Natural killer cell (primary cell): ENCODE results near the gene SAMM50. TPM values are rescaled to one million over a fixed set of nuclear protein-coding genes. Genes with fewer than 3 reads are reported as not detected.

Source experiments
- ATAC-seq, 3 donors: fragments of 150-1000 bp in 2 of 3; fragments of 200-7000 bp in 1 of 3; cut with Tn5 transposase; 1 replicate in 1 of 3; 2 replicates in 2 of 3; pipeline ENCODE4 v1.10.0; 2021; ENCODE audit warnings: mild to moderate bottlenecking in 2 of 3, moderate library complexity in 2 of 3
- DNase-seq, 2 donors: peaks; one replicate each; pipeline versions ENCODE4 v3.0.0 to v3.0.0-alpha.2; 2013 to 2021; ENCODE audit warnings: mixed read lengths in 1 of 2
- H3K27ac ChIP-seq: one replicate; pipeline ENCODE4 v1.5.1; 2013; ENCODE audit warnings: mild to moderate bottlenecking, low read length
- H3K27me3 ChIP-seq: one replicate; pipeline ENCODE4 v1.6.1; 2013; ENCODE audit warnings: low read length; ENCODE audit not compliant: control insufficient read depth, insufficient read depth
- H3K36me3 ChIP-seq: one replicate; pipeline ENCODE4 v1.6.1; 2013; ENCODE audit warnings: low read length; ENCODE audit not compliant: control insufficient read depth, insufficient read depth
- H3K4me1 ChIP-seq: one replicate; pipeline ENCODE4 v1.6.1; 2013; ENCODE audit warnings: low read length; ENCODE audit not compliant: control insufficient read depth, insufficient read depth
- H3K4me3 ChIP-seq: one replicate; pipeline ENCODE4 v1.5.1; 2013; ENCODE audit warnings: low read length
- H3K9me3 ChIP-seq: one replicate; pipeline ENCODE4 v1.6.1; 2013; ENCODE audit warnings: low read length; ENCODE audit not compliant: control insufficient read depth, insufficient read depth
- H3K27ac Mint-ChIP-seq, 2 donors: one replicate each; pipeline ENCODE4 v1.8.0; 2022; ENCODE audit warnings: mild to moderate bottlenecking in 2 of 2, mixed read lengths in 2 of 2, moderate library complexity in 1 of 2
- H3K27me3 Mint-ChIP-seq, 2 donors: one replicate each; pipeline ENCODE4 v1.8.0; 2022; ENCODE audit warnings: low read depth in 2 of 2, mixed read lengths in 2 of 2
- H3K36me3 Mint-ChIP-seq: one replicate; pipeline ENCODE4 v1.8.0; 2022; ENCODE audit warnings: mixed read lengths
- H3K4me1 Mint-ChIP-seq, 2 donors: one replicate each; pipeline ENCODE4 v1.8.0; 2022; ENCODE audit warnings: mixed read lengths in 2 of 2
- H3K4me3 Mint-ChIP-seq: one replicate; pipeline ENCODE4 v1.8.0; 2022; ENCODE audit warnings: mild to moderate bottlenecking, moderate library complexity, mixed read lengths
- H3K9me3 Mint-ChIP-seq, 2 donors: one replicate each; pipeline ENCODE4 v1.8.0; 2022; ENCODE audit warnings: mixed read lengths in 2 of 2
- WGBS: methylation state at CpG from one replicate; pipeline ENCODE4 v1.1.7; 2013; ENCODE audit warnings: missing lambda C conversion rate; ENCODE audit not compliant: insufficient coverage; 5-methylcytosine and 5-hydroxymethylcytosine counted together
- intact Hi-C: fragments of 100-400 bp; cut with micrococcal nuclease; formaldehyde crosslinking; loops from one replicate; pipeline ENCODE4 v1.14.2; 2022
- total RNA-seq, 4 donors: library from RNA; stranded (reverse); fragments of 120-200 nt in 1 of 4; gene quantifications; one replicate each; pipeline versions ENCODE4 v1.2.3 to v1.2.4, GENCODE V29; 2013 to 2022
- TF ChIP-seq, protein P1 (sequence below): fragments of 200-600 bp; IDR thresholded peaks from one replicate; pipeline ENCODE4 v1.8.0; 2022; ENCODE audit warnings: antibody characterized with exemption

The SAMM50 gene
- total RNA-seq, 3 donors from 2014 or later (not counting 1 experiment from before 2014, with no cell fraction given): 25.9 to 30.6 (median 29.7) TPM

DNA sequence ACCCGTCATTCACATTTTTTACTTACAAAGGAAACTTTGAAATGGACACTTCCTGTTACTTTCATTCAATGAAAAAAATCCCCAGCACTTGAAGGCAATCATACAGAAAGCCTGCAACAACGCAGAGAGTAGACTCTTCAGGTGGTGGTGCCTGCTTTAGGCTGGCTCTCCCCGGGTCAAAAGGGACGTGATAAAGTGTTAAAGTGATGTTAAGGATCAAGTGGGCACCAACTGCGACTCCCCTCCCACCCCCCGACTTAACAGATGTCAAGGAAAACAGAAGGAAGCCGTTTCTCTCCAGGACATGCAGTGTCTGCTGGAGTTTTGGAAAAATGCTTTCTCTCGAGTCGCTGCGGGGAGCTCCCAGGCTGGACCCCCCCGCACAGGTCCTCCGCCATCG lies 32.1 kb upstream of the SAMM50 start:
- H3K36me3 Mint-ChIP-seq: no peaks in the 10 kb centered on the region
- H3K9me3 ChIP-seq: no peaks in the 10 kb centered on the region
- peak; percentile 30 to 42 (median 31) for ATAC-seq
- peak overlapping the region; percentile 21 for H3K4me3 ChIP-seq
- H3K9me3 Mint-ChIP-seq: no peaks in the 10 kb centered on the region
- intact Hi-C loops: no loop called here
- H3K4me1 ChIP-seq: peaks cover 14% of the 10 kb centered on the region
- peak in 1 of 2 donors; percentile 47 for DNase-seq
- peaks cover 14 to 19% of the 10 kb centered on the region in 2 donors for H3K27me3 Mint-ChIP-seq
- no peaks in the 10 kb centered on the region for H3K36me3 ChIP-seq
- H3K27ac ChIP-seq: no peak overlapping the region
- peak overlapping the region in 1 of 2 donors; percentile 63 for H3K27ac Mint-ChIP-seq
- H3K4me3 Mint-ChIP-seq: peak overlapping the region; percentile 88
- H3K4me1 Mint-ChIP-seq: peaks cover 5 to 14% of the 10 kb centered on the region in 2 donors
- H3K27me3 ChIP-seq: peaks cover 9% of the 10 kb centered on the region
- TF ChIP-seq, protein P1, sequence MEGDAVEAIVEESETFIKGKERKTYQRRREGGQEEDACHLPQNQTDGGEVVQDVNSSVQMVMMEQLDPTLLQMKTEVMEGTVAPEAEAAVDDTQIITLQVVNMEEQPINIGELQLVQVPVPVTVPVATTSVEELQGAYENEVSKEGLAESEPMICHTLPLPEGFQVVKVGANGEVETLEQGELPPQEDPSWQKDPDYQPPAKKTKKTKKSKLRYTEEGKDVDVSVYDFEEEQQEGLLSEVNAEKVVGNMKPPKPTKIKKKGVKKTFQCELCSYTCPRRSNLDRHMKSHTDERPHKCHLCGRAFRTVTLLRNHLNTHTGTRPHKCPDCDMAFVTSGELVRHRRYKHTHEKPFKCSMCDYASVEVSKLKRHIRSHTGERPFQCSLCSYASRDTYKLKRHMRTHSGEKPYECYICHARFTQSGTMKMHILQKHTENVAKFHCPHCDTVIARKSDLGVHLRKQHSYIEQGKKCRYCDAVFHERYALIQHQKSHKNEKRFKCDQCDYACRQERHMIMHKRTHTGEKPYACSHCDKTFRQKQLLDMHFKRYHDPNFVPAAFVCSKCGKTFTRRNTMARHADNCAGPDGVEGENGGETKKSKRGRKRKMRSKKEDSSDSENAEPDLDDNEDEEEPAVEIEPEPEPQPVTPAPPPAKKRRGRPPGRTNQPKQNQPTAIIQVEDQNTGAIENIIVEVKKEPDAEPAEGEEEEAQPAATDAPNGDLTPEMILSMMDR: no peak
- 6% methylated on average over 3 of the region's 13 CpGs for WGBS

DNA sequence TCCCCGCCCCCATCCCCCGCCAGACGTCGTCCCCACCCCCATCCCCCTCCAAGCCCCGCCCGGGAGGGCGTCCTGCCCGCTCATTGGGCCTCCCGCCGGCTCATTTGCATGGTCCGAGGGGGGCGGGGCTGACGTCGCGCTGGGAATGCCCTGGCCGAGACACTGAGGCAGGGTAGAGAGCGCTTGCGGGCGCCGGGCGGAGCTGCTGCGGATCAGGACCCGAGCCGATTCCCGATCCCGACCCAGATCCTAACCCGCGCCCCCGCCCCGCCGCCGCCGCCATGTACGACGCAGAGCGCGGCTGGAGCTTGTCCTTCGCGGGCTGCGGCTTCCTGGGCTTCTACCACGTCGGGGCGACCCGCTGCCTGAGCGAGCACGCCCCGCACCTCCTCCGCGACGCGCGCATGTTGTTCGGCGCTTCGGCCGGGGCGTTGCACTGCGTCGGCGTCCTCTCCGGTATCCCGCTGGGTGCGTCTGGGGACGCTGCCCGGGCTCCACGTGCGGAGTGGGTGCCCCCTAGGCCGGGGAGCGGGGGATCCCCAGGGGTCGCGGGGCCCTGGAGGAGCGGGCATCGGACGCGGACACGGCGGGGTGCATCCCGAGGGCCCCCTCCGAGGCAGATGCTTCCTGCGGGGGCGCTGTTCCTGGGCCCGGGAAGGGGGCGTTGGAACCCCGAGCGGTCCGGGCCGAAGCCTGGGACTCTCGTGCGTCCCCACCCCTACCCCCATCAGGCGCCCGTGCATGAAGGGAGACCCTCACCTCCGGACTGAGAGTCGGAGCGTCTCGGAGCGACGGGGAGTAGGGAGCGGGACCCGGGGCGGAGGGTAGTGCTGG lies 31.4 kb upstream of the SAMM50 start, which contains the start of gene PNPLA3:
PNPLA3 (plus strand) TSS at position 175 of the 834 bp plus-strand sequence; CDS start at position 282, 107 bp downstream.
- Mint-ChIP-seq H3K36me3 (no peaks in the 10 kb centered on the region), H3K27ac (peak within 1 kb of the TSS in 1 of 2 donors; percentile 63), H3K4me1 (peaks cover 5 to 14% of the 10 kb centered on the region in 2 donors), H3K9me3 (no peaks in the 10 kb centered on the region), H3K27me3 (peaks cover 14 to 19% of the 10 kb centered on the region in 2 donors), H3K4me3 (peak within 1 kb of the TSS; percentile 88)
- intact Hi-C loops: no loop called here
- Histone ChIP-seq H3K36me3 (no peaks in the 10 kb centered on the region), H3K27me3 (peaks cover 9% of the 10 kb centered on the region), H3K4me3 (peak within 1 kb of the TSS; percentile 40), H3K9me3 (no peaks in the 10 kb centered on the region), H3K27ac (no peak within 1 kb of the TSS), H3K4me1 (peaks cover 14% of the 10 kb centered on the region)
- peak; percentile 78 to 84 for DNase-seq
- peak; percentile 92 to 96 (median 96) for ATAC-seq
- WGBS: 3% methylated on average over 96 of the region's 100 CpGs
- TF ChIP-seq, protein P1: no peak

DNA sequence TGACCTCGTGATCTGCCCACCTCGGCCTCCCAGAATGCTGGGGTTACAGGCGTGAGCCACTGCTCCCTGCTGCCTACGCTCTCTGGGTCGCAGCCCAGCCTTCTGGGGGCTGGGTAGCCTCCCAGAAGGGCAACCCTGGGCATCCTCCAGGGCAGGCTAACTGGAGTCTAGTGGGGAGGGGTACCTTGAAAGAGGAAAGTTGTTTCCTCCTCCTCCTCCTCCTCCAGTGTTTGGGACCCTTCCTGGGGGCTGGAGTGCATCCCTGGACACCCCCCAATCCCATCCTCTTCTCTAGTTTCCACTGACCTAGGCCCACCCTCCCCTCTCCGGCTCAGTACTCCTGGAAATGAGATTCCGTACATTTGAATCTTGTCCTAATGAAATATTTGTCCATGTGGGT lies 30.4 kb upstream of the SAMM50 start:
- H3K36me3 ChIP-seq: no peaks in the 10 kb centered on the region
- Mint-ChIP-seq H3K4me3 (peak overlapping the region; percentile 81), H3K36me3 (no peaks in the 10 kb centered on the region), H3K4me1 (peaks cover 5 to 14% of the 10 kb centered on the region in 2 donors), H3K27ac (no peak overlapping the region), H3K27me3 (peaks cover 14 to 16% of the 10 kb centered on the region in 2 donors), H3K9me3 (no peaks in the 10 kb centered on the region)
- TF ChIP-seq, protein P1: no peak
- H3K4me1 ChIP-seq: peaks cover 14% of the 10 kb centered on the region
- H3K27me3 ChIP-seq: peaks cover 9% of the 10 kb centered on the region
- intact Hi-C loops: no loop called here
- no peaks in the 10 kb centered on the region for H3K9me3 ChIP-seq
- WGBS: 77% methylated on average over 7 of the region's 7 CpGs
- H3K27ac ChIP-seq: no peak overlapping the region
- DNase-seq (no peak), ATAC-seq (no peak)
- no peak overlapping the region for H3K4me3 ChIP-seq
